NCI-H187 (cell line): ENCODE data around the gene VPS41.
"Not testable (repeated sequence)": the region's sequence is repeated elsewhere in the genome, so short reads cannot be mapped to it uniquely, and the experiment has no call there.

Experiments used
- DNase-seq, 2 experiments: peaks; one replicate each; lab custom pipeline; 2025; lab: John Stamatoyannopoulos, UW

VPS41 gene

DNA sequence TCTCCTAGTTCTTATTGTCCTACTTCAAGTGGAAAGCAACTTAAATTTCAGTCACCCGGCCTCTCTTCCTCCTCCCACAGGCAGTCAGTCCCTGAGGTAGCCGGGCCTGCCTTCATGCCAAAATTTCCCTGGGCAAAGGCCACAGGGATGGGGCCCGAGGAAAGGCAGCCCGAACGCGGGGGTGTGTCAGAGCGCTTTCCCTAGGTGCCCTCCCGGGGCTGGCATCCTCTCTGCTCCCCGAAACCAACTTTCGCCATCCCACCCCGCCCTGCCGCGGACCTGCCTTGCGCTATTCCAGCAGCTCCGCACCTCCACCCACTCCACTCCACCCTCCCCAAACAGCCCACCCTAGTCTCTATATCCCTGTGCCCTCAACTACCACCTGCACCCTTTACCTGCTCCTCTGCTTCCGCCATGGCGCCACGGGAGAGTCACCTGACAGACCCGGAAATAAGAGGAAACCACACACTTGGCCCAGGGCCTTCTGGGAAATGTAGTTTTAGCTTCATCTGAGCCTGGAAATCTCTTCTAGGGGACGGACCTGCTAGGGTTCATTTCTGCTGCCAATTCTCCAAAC, at the start of gene VPS41:
Gene VPS41, minus strand, starts transcription at position 433 of the 577 bp plus-strand sequence. Its CDS starts 17 bp downstream, at position 416.
- DNase-seq, result peak in 1 of 2 experiments; percentile 66

DNA sequence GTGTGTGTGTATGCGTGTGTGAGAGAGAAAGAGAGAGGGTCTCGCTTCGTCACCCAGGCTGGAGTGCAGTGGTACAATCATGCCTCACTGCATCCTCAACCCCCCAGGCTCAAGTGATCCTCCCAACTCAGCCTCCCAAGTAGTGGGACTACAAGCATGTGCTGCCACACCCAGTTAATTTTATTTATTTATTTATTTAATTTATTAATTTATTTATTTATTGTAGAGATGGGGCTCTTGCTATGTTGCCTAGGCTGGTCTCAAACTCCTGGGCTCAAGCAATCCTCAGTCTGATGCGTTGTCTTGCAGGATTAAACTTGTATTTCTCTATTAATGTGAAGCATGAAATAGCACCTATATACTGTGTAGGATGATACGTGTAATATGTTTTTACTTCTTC, 46.9 kb upstream of the VPS41 start:
- DNase-seq, result no peak

DNA sequence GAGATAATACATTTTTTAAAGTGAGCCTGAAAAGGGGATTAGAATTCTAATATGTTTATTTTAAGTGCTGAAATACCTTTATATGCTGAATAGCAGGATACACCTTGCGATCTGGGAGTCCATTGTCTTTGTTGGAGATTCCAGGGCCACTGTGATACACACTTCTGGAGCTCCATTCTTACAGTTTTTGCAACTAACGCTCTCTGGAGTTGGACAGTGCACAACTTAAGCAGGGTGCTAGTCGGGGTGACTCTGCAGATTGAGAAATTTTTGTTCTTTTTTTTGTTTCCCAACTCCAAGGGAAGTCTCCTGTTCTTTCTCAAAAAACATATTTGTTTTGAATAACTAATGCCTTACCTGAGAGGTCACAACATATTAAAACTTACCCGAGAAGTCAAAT, 45.0 kb upstream of the VPS41 start:
- DNase-seq, result no peak

DNA sequence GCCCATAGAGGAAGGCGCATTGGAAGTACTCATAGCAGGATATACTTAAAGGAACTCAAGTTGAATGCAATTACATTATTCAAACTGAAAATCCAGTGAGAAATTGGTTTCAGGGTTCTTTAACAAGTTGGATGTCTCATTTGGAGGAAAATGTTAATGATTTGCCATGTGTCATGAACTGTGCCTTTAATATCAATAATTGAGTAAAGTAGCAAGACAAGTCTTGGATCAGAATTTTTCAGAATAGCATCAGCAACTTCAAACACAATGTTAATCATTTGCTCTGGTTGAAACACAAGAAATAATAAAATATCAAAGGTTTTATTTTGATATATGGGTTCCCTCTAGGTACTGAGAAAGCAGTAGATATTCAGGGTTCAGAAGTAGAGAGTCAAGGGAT, 44.2 kb upstream of the VPS41 start:
- DNase-seq, result no peak

DNA sequence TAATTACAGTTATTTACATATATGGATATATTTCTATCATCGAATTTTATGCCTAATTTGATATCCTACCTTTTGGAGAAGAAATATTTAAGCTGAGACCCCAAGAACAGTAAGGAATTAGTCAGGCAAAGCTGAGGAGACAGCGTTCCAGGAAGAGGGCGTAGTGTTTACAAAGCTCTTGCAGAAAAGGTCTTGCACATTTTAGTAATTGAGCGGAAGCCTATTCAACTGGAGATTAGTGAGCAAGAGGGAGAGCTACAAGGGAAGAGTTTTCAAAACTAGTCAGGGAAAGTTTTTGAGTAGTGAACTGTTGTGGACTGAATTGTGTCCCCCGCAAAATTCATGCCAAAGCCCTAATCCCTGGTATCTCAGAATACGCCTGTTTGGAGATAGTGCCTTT, 42.2 kb upstream of the VPS41 start:
- no peak for DNase-seq

DNA sequence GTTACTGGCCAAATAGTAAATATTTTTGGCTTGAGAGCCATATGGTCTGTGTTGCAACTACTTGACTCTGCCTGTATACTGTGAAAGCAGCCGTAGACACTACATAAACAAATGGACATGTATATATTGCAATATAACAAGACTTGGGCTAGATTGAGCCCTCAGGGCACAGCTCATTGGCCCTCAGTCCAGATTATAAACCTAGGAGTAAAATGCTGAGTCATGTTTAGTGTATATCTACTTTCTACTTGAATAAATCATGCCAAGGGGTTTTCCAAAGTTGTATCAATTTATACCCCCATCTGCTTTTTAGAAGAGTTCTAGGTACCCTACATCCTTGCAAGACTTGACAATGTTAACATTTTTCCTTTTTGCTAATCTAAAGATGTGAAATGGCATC, 41.3 kb upstream of the VPS41 start:
- no peak for DNase-seq

DNA sequence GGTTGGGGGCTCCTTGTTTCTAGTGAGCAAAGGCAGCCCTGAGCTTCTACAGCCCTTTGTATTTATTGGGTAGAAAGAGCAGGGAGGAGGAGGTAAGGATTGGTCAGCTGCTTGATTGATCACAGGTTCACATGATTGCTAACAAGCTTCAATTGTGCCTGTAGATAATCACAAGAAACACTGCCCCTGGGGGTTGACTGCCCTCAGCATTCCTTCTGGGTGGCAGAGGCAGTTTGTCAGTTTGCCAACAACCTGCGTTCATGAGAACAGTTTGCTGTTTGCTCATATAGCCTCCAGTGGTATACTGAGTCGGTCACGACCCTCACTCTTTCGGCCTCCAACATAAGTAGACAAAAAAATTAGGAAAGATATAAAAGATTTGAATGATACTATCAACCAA, 38.5 kb upstream of the VPS41 start:
- DNase-seq, result not testable (repeated sequence)

DNA sequence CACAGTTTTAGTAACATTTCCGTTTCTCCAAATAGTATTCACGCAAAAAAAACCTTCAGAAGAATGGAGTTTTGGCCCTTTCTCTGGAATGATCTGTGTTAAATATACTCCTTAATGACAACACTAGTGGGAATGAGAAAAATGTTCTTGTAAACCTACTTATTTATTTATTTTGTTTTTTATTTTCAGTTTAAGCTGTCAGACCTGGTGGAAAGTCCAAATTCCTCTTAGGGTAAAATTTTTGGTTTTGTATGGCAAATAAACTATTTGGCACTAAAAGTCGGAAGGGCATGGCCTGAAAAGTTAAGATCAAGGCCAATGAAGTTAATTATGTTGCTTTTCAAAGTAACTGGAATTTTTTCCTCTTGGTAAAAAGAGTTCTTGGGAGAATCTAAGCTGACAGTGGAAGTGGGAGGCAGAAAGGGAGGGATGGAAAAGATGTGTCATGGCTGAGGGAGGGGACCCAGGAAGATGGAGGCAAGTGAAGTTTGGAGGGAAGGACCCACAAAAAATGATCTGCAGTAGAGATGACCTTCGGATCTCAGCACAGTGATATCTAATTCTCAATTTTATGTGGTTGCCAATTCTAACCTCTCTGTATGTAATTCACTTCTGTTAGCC, 33.5 kb upstream of the VPS41 start:
- DNase-seq, result no peak

DNA sequence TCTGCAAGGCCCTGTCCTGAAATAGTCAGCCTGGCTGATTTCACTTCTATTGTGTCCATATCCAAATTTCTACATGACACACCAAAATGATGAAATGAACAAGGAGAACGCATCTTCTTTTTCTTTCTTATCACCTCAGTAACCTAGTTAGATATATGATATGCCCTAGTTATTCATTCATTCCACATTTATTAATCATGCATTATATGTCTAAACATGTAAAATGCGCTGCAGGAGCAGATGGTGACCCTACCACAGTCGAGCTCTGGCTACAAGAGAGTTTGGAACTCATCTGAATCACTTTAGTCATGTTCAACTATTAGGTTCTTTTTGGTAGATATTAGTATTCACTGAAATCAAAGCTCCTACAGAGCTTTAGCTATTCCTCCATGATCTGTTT, 31.8 kb upstream of the VPS41 start:
- no peak for DNase-seq

DNA sequence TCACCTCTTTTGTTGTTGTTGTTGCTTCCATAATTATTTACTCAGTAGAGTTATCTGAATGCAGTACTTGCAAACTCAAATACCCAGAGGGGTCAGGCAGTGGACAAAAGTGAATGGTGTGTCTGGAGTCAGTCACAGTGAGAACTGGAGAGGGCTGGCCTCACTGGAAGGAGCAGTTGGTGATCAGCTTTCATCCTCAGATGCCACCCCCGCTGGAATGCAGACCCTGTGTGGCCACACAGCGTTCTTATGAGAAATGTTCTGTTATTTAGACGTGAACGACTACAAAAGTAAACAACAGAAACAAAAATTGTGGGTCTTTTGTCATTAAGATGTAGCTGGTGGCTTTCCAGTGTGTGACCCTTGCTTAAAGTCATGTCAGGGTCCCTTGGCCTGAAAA, 29.6 kb upstream of the VPS41 start:
- no peak for DNase-seq

DNA sequence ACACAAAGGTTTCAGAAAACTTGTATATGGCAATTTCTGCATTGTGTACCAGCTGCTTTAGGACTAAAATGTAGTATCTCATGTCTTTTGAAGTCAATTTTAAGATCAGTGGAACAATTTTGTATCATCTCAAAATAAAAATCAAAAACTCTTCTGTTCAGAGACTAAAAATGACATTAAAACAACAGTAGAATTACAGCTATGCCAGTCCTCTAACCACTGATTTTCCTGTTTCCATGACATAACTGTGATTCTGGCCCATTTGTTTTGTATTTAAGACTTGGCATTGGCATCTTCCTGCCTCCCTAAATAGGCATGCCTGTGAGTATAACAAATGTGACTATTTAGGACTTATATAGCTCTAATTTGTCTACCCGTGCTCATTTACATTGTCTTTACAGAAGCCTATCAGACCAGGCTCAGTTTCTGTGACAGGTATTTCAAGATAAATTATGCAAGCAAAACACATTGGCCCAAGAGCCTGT, 29.1 kb upstream of the VPS41 start:
- no peak for DNase-seq

DNA sequence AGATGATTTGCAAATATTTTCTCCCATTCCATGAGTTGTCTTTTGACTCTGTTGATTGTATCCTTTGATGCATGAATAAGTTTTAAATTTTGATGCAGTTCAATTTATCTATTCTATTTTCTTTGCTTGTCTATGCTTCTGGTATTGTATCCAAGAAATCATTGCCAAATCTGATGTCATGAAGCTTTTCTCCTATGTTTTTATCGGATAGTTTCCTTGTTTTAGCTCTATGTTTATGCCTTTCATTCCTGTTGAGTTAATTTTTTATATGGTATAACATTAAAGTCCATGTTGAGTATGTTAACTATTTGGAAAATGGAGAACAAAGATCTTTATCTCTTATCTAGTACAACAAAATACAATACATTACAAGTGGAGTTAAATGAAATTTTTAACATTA, 27.6 kb upstream of the VPS41 start:
- no peak for DNase-seq

DNA sequence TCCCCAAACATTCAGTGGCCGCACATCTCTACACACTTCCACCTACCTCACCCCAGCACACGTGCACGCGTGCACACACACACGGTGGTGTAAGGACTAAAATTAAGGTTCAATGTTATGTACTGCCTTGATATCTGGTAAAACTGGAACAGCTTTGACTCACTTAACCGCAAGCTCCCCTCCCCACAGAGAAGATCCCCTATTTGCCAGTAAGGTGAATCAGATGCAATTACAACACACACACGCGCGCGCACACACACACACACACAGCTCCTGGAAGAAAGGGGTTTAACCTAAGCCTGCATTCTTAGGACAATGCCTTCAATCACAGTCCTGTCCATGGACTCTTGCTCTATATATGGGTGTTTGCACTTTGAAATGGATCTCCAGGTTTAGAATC, 25.5 kb upstream of the VPS41 start:
- no peak for DNase-seq

DNA sequence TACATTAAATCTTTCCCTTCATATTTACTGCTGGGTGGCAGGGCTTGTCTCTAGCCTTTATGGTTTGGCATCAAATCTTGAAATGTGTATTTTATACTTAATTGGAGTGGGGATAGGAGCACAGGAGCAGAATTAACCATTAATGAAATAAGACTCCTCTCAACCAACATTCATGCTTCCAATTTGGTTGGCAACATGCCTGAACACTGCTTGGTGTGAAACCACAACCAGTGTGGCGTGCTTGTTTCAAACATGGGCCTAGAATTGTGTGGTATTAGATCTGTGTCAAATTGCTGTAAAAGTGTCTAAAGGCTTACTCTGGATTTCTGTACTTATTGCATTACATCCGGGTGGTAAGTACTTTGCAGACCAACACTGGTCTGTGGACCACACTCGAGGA, 25.1 kb upstream of the VPS41 start:
- DNase-seq, result no peak

DNA sequence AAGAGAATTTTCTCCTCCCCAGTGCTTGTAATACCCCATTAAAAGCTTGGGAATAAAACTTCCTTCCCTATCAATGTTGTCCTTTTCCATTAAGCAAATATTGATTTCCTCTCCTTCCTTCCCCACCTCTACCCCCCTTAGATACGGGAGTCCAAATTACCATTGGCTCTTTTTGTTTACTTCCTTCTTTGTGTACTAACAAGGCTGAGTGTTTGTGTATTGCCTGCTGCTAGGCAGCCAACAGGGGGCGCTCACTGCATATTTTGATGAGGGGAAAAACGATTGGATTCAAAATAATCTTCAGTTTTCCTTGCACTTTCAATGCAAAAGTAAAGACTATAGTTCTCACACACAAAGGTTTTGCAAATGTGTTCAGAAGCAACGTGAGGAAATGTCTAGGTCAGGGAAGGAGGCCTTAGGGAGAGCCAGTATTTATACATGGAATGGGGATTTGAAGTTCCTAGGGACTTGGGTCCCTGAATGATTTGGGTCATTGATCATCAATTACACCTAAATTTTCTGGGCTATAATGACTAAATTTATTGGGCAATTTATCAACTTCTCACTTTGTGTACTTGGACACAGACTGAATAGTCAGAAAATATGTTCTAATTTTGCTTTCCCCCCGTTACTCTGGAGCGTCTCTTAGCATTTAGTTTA, 23.6 kb upstream of the VPS41 start:
- DNase-seq, result peak; percentile 29 to 46

DNA sequence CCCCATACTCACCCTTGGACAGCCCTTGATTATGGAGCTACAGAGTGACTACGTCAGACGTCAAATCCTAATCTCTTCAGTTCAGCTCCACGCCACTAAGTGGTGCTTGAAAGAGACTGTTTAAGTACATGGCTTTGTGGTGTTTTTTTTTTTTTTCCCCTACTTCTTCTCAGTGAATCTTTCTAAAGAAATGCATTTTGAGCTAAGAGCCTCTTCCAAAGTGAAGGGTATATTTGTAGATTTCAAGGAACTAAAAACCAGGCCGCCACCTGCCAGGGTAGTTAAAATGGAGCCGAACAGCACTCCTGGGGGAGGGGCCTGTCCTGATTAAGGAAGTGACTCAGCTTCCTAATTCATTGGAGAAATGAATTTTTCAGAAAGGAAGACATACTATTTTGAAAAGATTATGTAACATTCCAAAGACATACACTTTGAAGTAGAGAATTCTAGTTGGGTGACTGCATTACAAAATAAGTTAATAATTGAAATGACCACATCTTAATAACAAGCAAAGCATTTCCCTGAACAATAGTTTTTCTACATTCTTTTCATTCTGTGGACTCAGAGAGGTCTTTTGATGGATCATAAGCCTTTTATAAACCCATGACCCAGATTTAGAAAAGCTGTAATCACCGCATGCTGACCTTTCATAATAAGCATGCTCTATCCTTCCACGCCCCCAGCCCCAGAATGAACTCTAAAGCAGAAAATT, 20.6 kb upstream of the VPS41 start:
- DNase-seq, result peak; percentile 36 to 41

DNA sequence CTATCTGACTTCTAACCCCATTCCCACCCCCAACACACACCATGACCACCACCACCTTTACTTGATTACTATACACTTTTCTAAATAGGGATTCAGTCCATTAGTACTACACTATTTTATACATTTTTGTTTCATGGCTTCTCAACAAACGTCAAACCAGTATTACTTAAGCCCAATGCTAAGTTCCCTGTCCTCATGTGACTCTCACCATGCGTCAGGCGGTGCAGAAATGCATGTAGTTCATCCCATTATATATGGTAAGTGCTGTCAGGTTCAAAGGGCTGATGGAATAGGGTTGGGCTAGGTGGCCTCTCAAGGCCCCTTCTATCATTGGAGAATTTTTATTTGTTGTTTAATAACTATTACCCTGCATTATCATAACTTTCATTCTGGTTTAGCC, 19.5 kb upstream of the VPS41 start:
- DNase-seq, result no peak

DNA sequence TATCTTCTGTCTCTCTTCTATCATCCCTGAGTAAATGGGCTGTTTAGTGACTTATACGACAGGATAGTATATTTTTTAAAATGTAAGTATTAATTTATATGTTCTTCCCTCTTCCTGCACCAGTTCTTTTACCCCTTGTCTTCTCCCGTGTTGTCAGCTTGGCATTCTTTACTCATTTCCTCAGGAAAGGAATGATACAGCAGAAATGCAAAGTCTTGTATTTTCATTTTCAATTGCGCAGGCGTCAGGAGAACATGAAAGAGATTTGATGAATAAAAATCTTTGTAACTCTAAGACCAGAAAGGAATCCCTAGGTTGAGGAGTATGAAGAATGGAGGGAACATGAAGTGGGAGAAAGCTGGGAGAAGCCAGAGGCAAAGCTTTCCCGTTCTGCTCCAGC, 18.8 kb upstream of the VPS41 start:
- no peak for DNase-seq

DNA sequence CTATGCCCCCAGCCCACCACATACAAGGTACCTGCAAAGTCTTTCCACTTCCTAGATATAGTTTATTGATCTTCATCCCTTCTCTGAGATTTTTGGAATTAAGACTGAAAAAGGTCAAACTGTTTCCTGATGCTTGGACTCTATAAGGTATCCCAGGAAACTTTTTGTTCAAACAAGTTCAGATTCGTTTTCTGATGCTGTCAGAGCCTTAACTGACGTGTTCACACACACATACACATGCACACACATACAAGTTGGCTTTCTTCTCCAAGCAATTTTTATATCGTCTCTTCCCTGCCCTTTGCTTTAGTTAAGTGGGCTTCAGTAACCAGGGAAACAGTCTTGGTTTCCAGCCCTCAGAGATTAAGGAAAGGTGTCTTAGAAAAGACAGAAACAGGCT, 11.7 kb upstream of the VPS41 start:
- DNase-seq, result no peak

DNA sequence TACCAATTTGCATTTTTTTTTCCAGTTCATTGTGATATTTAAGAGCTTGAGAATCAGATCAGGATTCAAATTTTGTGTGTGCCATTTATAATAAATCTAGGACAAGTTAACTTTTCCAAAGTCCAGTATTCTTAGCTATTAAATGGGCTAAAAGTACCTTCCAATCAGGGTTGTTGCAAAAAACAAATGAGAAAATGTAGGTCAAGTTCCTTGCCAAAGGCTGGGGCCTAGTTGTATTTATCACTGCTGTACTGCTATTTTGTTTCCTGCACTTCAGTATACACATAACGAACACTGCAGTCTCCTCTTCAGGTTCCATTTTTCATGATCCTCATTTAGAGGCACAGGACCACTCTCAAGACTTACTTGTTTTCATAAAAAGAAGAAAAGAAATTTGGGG, 7.4 kb upstream of the VPS41 start:
- no peak for DNase-seq

DNA sequence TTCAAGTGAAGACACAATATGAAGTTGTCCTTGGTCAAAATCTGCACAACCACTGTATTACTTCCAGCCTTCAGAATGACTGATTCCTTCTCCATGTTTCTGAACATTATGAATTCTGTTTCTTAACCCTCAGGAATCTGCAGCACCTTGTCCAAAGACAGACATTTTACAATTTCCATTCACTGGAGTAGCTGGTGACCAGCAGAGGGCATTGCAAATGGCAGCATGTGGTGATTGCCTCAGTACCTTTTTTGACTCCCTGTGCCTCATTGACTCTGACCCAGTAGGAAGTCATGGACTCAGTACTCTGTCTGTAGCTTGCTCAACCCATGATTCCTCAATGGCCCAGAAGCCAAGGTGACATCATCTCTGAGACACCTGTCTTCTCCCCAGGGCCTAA, 879 bp upstream of the VPS41 start:
- no peak for DNase-seq

DNA sequence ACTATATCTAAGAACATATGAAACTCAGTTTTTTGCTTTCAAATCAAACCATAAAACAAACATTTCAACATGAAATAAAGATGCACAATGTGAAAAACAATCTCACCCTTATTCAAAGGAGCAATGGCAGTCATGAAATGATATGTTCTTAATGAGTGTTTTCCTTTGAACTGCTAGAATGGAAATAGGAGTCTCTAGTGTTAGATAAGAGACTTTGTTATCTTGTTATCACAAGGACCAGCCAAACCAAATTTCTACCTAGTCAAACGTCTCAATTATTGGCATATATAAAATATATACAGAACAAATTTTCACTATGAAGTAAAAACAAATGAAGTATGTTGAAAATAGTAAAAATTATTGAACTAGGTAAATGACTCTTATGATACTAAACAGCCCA, 1.2 kb downstream of the VPS41 start:
- DNase-seq, result no peak

DNA sequence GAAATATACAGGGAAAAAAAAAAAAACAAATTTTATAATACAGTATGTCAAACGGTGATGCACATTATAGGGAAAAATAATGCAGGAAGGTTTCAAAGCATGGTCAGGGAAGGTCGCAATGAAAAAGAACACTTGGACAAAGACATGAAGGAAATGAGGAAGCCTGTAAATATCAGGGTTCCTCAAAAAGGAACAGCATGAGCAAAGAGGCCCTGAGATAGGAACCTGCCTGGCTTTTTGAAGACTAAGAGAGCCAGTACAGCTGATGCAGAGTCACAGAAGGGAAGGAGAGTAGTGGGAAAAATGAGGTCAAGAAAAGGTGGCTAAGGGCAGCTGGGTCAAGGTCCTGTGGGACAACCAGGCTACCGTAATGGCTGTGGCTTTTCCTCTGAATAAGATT, 1.9 kb downstream of the VPS41 start:
- no peak for DNase-seq
